Pancreas (tissue), 10 donors: ENCODE data around the gene ANK2. TPM values are rescaled to one million over a fixed set of nuclear protein-coding genes. Genes with fewer than 3 reads are reported as not detected.

Experiments
- ATAC-seq, 4 donors: fragments of 200-7000 bp; cut with Tn5 transposase; one replicate each; pipeline versions ENCODE4 v1.8.0 to v1.9.1; 2020; ENCODE audit warnings: mild to moderate bottlenecking in 4 of 4, moderate library complexity in 4 of 4
- DNase-seq, 6 donors: peaks; one replicate each; pipeline ENCODE4 v3.0.0-alpha.2; 2020
- FAIRE-seq: peaks from 2 replicates; lab custom pipeline; 2012; peaks lifted over from hg19 to GRCh38; lab: Jason Lieb, UNC
- H3K27ac ChIP-seq, 4 donors: fragments of 200-600 bp; sonication (generic); 1 replicate in 3 of 4; 2 replicates in 1 of 4; pipeline versions ENCODE4 v1.5.0 to v1.8.0; 2020
- H3K27me3 ChIP-seq, 4 donors: fragments of 200-600 bp; one replicate each; pipeline ENCODE4 v1.8.0; 2021
- H3K36me3 ChIP-seq, 3 donors: fragments of 200-600 bp; sonication (generic) in 1 of 3; one replicate each; pipeline versions ENCODE4 v1.5.0 to v1.8.0; 2020 to 2021
- H3K4me1 ChIP-seq, 3 donors: fragments of 200-600 bp; one replicate each; pipeline ENCODE4 v1.8.0; 2021
- H3K4me3 ChIP-seq, 4 donors: fragments of 200-600 bp; sonication (generic) in 2 of 4; one replicate each; pipeline versions ENCODE4 v1.5.0 to v1.8.0; 2020 to 2021
- H3K9me3 ChIP-seq, 4 donors: fragments of 200-600 bp; one replicate each; pipeline ENCODE4 v1.8.0; 2021
- WGBS, 2 donors: extraction: QIAGEN DNeasy Blood & Tissue Kit; methylation state at CpG; one replicate each; pipeline ENCODE4 v1.1.7; 2013; 5-methylcytosine and 5-hydroxymethylcytosine counted together
- intact Hi-C, 3 donors: fragments of 100-400 bp; cut with DNase I; formaldehyde crosslinking; loops; one replicate each; pipeline versions ENCODE4 v1.11.1 to v1.14.2; 2022
- polyA plus RNA-seq, 2 donors: library from polyadenylated mRNA; stranded (reverse); fragments of 200-250 nt; gene quantifications; one replicate each; pipeline ENCODE4 v1.2.3, GENCODE V29; 2013
- total RNA-seq, 6 donors: library from RNA; stranded (reverse); fragmentation: NEBNext Ultra II Directional in 4 of 6; extraction: Animal tissue kit (Norgen Biotek cat#: 25700) in 4 of 6; gene quantifications; one replicate each; pipeline versions ENCODE4 v1.2.1 to v1.2.4, GENCODE V29; 2021 to 2023
- TF ChIP-seq, protein P1 (sequence below), 4 donors: fragments of 200-600 bp; sonication (generic) in 3 of 4; IDR thresholded peaks; one replicate each; pipeline versions ENCODE4 v1.5.0 to v1.8.0; 2021; ENCODE audit warnings: antibody characterized with exemption in 4 of 4
- donor health status: healthy with polysubstance abuse.
- donor health status: DM: no; HTN: no; CAD: no; lungs with moderate emphysema.
- donor health status: DM: no; HTN: no; CAD: no.
- donor health status: control.
- donor health status: control.
- donor health status: Bipolar disorder and iron deficiency.
- donor health status: DM: yes; HTN: yes; CAD: no.
- donor health status: DM: no; HTN: no; CAD: no.
- donor health status: DM: no; HTN: no; CAD: no.
- donor health status: DM: yes; HTN: yes; CAD: no.

ANK2 gene
- total and polyA plus RNA-seq, 8 donors, result 1.0 to 4.2 (median 2.7) TPM

DNA sequence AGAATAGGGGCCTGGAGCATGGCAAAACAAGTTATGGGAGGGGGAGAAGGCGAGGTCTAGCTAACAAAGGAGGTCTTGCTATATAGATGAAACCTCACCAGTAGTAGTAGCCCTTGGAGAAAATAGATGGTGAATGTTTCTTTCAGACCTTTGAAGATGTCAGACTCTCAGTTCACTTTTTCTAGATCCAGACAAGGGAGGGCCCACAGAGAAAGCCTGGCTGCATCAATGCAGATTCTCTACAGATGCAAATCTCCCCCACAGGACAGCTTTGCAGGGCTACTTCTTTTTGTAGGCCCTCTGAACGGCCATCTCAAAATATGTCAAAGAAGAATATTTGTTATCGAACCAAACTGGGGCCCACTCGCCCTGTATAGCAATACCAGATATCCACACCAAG is 159.7 kb downstream of the ANK2 start:
- FAIRE-seq (no peak), ATAC-seq (no peak), DNase-seq (no peak)
- H3K27ac ChIP-seq, result no peak overlapping the region
- TF ChIP-seq, protein P1, sequence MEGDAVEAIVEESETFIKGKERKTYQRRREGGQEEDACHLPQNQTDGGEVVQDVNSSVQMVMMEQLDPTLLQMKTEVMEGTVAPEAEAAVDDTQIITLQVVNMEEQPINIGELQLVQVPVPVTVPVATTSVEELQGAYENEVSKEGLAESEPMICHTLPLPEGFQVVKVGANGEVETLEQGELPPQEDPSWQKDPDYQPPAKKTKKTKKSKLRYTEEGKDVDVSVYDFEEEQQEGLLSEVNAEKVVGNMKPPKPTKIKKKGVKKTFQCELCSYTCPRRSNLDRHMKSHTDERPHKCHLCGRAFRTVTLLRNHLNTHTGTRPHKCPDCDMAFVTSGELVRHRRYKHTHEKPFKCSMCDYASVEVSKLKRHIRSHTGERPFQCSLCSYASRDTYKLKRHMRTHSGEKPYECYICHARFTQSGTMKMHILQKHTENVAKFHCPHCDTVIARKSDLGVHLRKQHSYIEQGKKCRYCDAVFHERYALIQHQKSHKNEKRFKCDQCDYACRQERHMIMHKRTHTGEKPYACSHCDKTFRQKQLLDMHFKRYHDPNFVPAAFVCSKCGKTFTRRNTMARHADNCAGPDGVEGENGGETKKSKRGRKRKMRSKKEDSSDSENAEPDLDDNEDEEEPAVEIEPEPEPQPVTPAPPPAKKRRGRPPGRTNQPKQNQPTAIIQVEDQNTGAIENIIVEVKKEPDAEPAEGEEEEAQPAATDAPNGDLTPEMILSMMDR (IDR thresholded peaks at IDR 0.05), result no peak
- no peaks in the 10 kb centered on the region for H3K36me3 ChIP-seq
- intact Hi-C loops, result no loop called here
- H3K4me1 ChIP-seq, result no peaks in the 10 kb centered on the region
- H3K9me3 ChIP-seq, result no peaks in the 10 kb centered on the region
- peaks cover 0 to 5% (median 0%) of the 10 kb centered on the region in 4 donors for H3K27me3 ChIP-seq
- WGBS, 2 donors, result 64 to 80% methylated on average over 4 of the region's 4 CpGs
- no peak overlapping the region for H3K4me3 ChIP-seq

DNA sequence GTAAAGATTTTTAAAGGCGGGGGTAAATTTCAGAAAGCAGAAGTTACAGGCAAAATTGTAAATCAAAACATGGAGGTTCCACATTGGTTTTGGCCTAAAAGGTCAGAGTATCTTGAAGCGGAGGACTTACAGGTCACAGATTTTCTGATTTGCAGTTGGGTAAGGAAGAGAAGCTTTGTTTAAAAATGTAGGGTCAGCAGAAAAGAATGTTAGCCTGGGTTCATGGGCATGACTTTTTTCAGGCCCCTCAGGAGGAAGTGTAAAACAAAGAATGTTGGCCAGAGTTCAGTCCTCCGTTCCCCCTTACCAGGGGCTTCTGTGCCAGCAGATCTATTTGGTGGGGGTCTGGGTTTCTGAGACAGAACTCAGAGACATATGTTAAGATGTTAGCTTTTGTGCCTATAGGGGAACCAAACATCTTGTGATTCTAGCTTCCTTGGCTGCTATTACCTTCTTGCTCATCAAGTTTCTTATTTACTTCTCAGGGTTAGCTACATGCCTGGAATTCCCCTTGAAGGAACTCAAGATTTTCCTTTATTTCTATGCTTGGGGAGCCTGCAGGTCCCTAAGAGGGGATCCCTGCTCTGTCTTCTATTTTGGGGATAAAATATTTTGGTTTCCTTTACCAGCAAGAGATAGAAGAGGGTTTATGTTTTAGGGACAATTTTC is 160.3 kb downstream of the ANK2 start:
- 75 to 86% methylated on average over 3 of the region's 3 CpGs for WGBS, 2 donors
- TF ChIP-seq, protein P1 (IDR thresholded peaks at IDR 0.05), result no peak

DNA sequence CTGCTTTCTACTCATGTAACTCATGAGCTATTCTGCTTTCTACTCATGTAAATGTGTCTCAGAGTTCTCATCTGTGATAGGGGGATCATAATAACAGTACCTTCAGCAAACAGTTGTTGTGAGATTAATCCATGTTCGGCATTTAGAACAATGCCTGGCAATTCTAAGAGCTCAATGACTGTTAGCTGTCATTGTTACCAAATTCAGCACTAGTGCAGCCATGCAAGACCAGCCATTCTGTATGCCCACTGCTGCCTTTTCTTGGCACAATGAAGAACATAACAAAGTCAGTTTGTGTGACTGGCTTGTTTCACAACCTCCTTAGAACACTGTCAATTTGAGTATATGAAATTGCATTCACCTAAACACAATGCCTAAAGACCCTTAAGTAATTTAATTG is 163.2 kb downstream of the ANK2 start:
- WGBS, 2 donors, result 57 to 63% methylated on average over 1 of the region's 1 CpG

More for the DNA sequence above, 160.3 kb downstream of the ANK2 start:
- no peak for DNase-seq
- no peak for FAIRE-seq
- Histone ChIP-seq H3K27me3 (peaks cover 0 to 5% (median 0%) of the 10 kb centered on the region in 4 donors), H3K27ac (no peak overlapping the region), H3K36me3 (no peaks in the 10 kb centered on the region), H3K9me3 (no peaks in the 10 kb centered on the region), H3K4me1 (no peaks in the 10 kb centered on the region), H3K4me3 (no peak overlapping the region)
- intact Hi-C loops, result no loop called here
- no peak for ATAC-seq

DNA sequence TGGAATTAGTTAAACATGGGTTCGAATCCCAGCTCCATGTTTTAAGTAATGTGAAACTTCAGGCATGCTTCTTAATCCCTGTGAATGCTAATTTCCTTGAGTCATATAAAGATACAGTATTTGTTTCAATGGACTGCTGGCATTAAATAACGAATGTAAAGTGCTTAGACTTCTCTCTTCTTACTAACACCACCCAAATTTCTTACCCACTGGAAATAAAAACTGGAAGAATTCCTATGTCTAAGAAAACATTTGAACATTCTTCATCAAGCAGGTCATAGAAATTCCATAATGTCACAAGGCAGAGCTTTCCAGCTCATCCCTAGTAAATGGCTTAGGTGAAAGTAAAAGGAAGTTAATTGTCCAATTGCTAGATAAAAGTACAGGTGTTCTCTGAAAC is 172.5 kb downstream of the ANK2 start:
- DNase-seq (no peak), ATAC-seq (no peak), FAIRE-seq (no peak)
- intact Hi-C loops, result no loop called here
- WGBS, 2 donors, result 46 to 50% methylated on average over 2 of the region's 2 CpGs
- TF ChIP-seq, protein P1 (IDR thresholded peaks at IDR 0.05), result no peak
- no peaks in the 10 kb centered on the region for H3K36me3 ChIP-seq
- H3K4me1 ChIP-seq, result no peaks in the 10 kb centered on the region
- no peaks in the 10 kb centered on the region for H3K9me3 ChIP-seq
- H3K4me3 ChIP-seq, result no peak overlapping the region
- H3K27ac ChIP-seq, result no peak overlapping the region
- no peaks in the 10 kb centered on the region for H3K27me3 ChIP-seq

More for the DNA sequence above, 163.2 kb downstream of the ANK2 start:
- Histone ChIP-seq H3K27ac (no peak overlapping the region), H3K27me3 (peaks cover 0 to 5% (median 0%) of the 10 kb centered on the region in 4 donors), H3K4me1 (no peaks in the 10 kb centered on the region), H3K9me3 (no peaks in the 10 kb centered on the region), H3K4me3 (no peak overlapping the region), H3K36me3 (no peaks in the 10 kb centered on the region)
- ATAC-seq, result no peak
- TF ChIP-seq, protein P1 (IDR thresholded peaks at IDR 0.05), result no peak
- intact Hi-C loops, result no loop called here
- no peak for FAIRE-seq
- DNase-seq, result no peak

DNA sequence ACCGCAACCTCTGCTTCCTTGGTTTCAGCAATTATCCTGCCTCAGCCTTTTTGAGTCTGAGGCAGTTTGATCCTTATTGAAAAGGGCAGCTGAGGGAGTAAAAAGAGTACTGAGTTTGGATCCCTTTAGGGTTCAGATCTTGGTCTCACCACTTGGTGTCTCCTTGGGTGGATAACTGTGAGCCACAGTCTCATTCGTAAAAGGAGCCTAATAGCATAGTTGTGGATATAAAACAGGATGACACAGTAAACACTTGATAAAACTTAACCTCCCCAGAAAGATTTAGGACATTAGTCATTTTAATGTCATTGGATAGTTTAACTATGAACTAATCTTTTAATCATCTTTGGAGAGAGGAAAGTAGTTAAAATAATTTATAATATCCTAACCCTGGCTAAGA is 173.0 kb downstream of the ANK2 start:
- no peak for FAIRE-seq

More for the DNA sequence above, 173.0 kb downstream of the ANK2 start:
- no peak for DNase-seq
- H3K27me3 ChIP-seq, result no peaks in the 10 kb centered on the region
- no peak overlapping the region for H3K4me3 ChIP-seq
- WGBS, 2 donors, result 74 to 80% methylated on average over 2 of the region's 2 CpGs
- intact Hi-C loops, result no loop called here
- no peaks in the 10 kb centered on the region for H3K9me3 ChIP-seq
- no peak for ATAC-seq
- H3K4me1 ChIP-seq, result no peaks in the 10 kb centered on the region
- TF ChIP-seq, protein P1 (IDR thresholded peaks at IDR 0.05), result no peak
- no peak overlapping the region for H3K27ac ChIP-seq
- H3K36me3 ChIP-seq, result no peaks in the 10 kb centered on the region
